Measurements from ENCODE around the gene QKI. TPM values are rescaled to one million over a fixed set of nuclear protein-coding genes. Genes with fewer than 3 reads are reported as not detected.

The QKI gene
- polyA plus RNA-seq, 1 experiment, result 143 TPM

DNA sequence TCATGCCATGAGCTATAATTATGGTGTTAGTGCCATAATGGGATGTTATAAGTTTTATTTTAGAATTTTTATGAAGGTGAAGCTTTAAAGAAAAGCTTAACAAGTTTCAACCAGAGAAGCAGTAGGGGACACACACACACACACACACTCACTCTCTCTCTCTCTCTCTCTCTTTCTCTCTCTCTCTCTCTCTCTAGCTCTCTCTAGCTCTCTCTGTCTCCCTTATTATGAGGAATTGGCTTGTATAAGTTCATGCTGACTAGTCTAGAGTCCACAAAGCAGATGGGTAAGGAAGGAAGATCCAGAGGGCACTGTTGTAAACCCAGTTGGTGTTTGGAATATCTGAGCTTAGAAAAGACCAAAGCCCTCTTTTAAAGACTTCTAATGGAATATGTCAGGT, 102.4 kb downstream of the QKI start:
- no peaks in the 10 kb centered on the region for H3K36me3 ChIP-seq (ENCODE audit: control insufficient read depth, insufficient read depth, low read length)
- H3K27me3 ChIP-seq (ENCODE audit: control insufficient read depth, insufficient read depth, low read length), result no peaks in the 10 kb centered on the region
- H3K4me3 ChIP-seq (ENCODE audit: low read depth, low read length), result no peak overlapping the region
- TF ChIP-seq, protein P1, sequence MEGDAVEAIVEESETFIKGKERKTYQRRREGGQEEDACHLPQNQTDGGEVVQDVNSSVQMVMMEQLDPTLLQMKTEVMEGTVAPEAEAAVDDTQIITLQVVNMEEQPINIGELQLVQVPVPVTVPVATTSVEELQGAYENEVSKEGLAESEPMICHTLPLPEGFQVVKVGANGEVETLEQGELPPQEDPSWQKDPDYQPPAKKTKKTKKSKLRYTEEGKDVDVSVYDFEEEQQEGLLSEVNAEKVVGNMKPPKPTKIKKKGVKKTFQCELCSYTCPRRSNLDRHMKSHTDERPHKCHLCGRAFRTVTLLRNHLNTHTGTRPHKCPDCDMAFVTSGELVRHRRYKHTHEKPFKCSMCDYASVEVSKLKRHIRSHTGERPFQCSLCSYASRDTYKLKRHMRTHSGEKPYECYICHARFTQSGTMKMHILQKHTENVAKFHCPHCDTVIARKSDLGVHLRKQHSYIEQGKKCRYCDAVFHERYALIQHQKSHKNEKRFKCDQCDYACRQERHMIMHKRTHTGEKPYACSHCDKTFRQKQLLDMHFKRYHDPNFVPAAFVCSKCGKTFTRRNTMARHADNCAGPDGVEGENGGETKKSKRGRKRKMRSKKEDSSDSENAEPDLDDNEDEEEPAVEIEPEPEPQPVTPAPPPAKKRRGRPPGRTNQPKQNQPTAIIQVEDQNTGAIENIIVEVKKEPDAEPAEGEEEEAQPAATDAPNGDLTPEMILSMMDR (IDR thresholded peaks at IDR 0.05; ENCODE audit: insufficient read depth, low read depth, low read length), result no peak
- no peak for DNase-seq (ENCODE audit: low read depth)
- CTCF ChIA-PET, result no interaction called here
- POLR2A ChIA-PET, result no interaction called here

DNA sequence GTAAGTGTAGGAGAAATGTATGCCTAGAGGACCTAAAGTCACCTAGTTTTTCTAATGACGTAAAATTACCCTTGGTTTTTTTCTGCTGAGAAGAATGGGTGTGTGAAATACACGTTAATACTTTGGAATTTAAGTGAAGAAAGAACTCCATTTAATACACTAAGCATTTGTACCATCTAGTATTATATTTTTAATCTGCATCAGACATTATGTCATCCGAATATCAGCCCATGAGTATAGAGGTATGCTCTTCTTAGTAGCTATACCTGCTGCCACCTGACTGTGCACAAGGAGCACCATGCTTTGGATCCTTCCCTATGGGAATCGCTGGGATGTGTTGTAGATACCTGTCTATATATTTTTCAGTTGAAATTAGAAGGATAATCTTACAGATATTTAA, 106.4 kb downstream of the QKI start:
- POLR2A ChIA-PET, result no interaction called here
- no peaks in the 10 kb centered on the region; the same call in 1 of the 2 replicates for H3K36me3 ChIP-seq (ENCODE audit: control insufficient read depth, insufficient read depth, low read length)
- H3K4me3 ChIP-seq (ENCODE audit: low read depth, low read length), result no peak overlapping the region
- TF ChIP-seq, protein P1 (IDR thresholded peaks at IDR 0.05; ENCODE audit: insufficient read depth, low read depth, low read length), result no peak
- DNase-seq (ENCODE audit: low read depth), result no peak
- no peaks in the 10 kb centered on the region for H3K27me3 ChIP-seq (ENCODE audit: control insufficient read depth, insufficient read depth, low read length)
- CTCF ChIA-PET, result no interaction called here

DNA sequence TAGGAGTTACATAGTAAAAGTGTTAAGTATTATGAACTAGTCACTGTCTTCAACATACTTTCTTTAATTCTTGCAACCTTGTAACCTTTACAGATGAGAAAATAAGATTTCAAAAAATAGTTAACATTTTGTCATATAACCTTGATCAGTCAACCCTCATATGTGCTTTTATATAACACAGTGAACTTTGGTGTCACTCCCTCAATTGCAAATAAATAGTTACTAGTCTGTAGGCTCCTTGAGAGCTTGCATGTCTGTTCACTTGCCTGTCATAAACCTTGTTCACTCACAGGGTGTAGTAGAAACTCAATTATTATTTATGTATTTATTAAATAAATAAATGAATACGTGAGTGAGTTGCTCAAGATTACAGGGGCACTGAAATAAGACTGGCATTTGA, 107.5 kb downstream of the QKI start:
- Histone ChIP-seq H3K27me3 (ENCODE audit: control insufficient read depth, insufficient read depth, low read length) (no peaks in the 10 kb centered on the region), H3K36me3 (ENCODE audit: control insufficient read depth, insufficient read depth, low read length) (no peaks in the 10 kb centered on the region; the same call in 1 of the 2 replicates), H3K4me3 (ENCODE audit: low read depth, low read length) (no peak overlapping the region)
- POLR2A ChIA-PET, result no interaction called here
- no peak for DNase-seq (ENCODE audit: low read depth)
- TF ChIP-seq, protein P1 (IDR thresholded peaks at IDR 0.05; ENCODE audit: insufficient read depth, low read depth, low read length), result no peak
- CTCF ChIA-PET, result no interaction called here

DNA sequence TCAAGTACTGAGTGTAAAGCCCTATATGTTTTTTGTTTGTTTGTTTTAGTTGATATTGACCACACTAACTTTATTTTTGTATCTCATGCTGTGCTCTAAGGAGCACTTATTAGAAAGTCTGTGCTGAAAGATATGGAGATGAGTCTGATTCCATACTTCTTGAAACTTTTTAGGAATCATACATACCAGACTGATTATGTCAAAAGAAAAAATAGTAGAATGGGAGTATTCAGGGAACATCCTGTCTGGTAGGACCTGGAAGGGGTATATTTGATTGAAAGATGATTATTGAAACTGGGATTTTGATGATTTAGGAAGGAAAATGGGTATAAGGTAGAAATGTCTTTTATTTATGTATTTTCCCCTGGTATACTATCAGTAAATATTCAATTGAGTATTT, 111.4 kb downstream of the QKI start:
- no peaks in the 10 kb centered on the region; the same call in 1 of the 2 replicates for H3K36me3 ChIP-seq (ENCODE audit: control insufficient read depth, insufficient read depth, low read length)
- TF ChIP-seq, protein P1 (IDR thresholded peaks at IDR 0.05; ENCODE audit: insufficient read depth, low read depth, low read length), result no peak
- DNase-seq (ENCODE audit: low read depth), result no peak
- ChIA-PET CTCF (no interaction called here), POLR2A (no interaction called here)
- no peak overlapping the region for H3K4me3 ChIP-seq (ENCODE audit: low read depth, low read length)
- H3K27me3 ChIP-seq (ENCODE audit: control insufficient read depth, insufficient read depth, low read length), result no peaks in the 10 kb centered on the region

DNA sequence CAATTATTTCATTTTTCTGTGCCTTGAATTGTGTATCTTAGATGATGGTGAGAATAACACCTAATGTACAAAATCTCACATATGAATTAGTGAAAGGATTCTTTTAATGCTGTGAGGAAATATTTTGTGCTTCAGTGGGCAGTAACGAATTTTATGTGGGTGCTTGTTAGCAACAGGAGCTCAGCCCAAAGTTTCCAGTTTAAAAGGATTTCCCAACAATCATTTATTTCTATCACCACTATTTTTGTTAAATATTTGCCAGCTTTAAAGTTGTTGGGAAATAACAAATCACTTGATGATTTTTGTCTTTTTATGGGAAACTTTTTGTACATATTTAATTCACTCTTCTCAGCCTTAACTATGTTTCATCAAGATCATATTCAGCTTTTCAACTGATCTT, 111.8 kb downstream of the QKI start:
- no peak for DNase-seq (ENCODE audit: low read depth)
- H3K27me3 ChIP-seq (ENCODE audit: control insufficient read depth, insufficient read depth, low read length), result no peaks in the 10 kb centered on the region
- H3K36me3 ChIP-seq (ENCODE audit: control insufficient read depth, insufficient read depth, low read length), result no peaks in the 10 kb centered on the region; the same call in 1 of the 2 replicates
- TF ChIP-seq, protein P1 (IDR thresholded peaks at IDR 0.05; ENCODE audit: insufficient read depth, low read depth, low read length), result no peak
- POLR2A ChIA-PET, result no interaction called here
- H3K4me3 ChIP-seq (ENCODE audit: low read depth, low read length), result no peak overlapping the region
- CTCF ChIA-PET, result no interaction called here

Measured in BJ (cell line).